MCF 10A (cell line): ENCODE measurements around the gene EFNA3. TPM values are rescaled to one million over a fixed set of nuclear protein-coding genes. Genes with fewer than 3 reads are reported as not detected.
"Not testable (repeated sequence)": the region's sequence is repeated elsewhere in the genome, so short reads cannot be mapped to it uniquely, and the experiment has no call there.

Source experiments
- BruUV-seq: library from RNA; stranded (reverse); fragments of 400-500 nt; replicated peaks from 2 replicates; lab custom pipeline; 2021; lab: Mats Ljungman, UMichigan
- CTCF ChIA-PET: fragments of 300-600 bp; sonication (Branson Sonifier 250); formaldehyde crosslinking; extraction: SDS; loops from one replicate; lab custom pipeline; 2021; ENCODE audit warnings: antibody characterized with exemption, inconsistent platforms; lab: Yijun Ruan, JAX
- POLR2A ChIA-PET: fragments of 300-600, 350-650 bp; sonication (Branson Sonifier 250); formaldehyde crosslinking; extraction: SDS; loops from one replicate; lab custom pipeline; 2020; ENCODE audit warnings: antibody characterized with exemption, inconsistent platforms; lab: Yijun Ruan, JAX
- DNase-seq: peaks from one replicate; pipeline ENCODE4 v3.0.0-alpha.2; 2018; ENCODE audit not compliant: unreplicated experiment
- H3K27ac Mint-ChIP-seq: one replicate; pipeline ENCODE4 v1.8.0; 2022; ENCODE audit warnings: mild to moderate bottlenecking, low read depth, mixed read lengths; ENCODE audit not compliant: unreplicated experiment
- H3K27me3 Mint-ChIP-seq: one replicate; pipeline ENCODE4 v1.8.0; 2022; ENCODE audit warnings: mixed read lengths; ENCODE audit not compliant: insufficient read depth, unreplicated experiment
- H3K36me3 Mint-ChIP-seq: one replicate; pipeline ENCODE4 v1.8.0; 2022; ENCODE audit warnings: mild to moderate bottlenecking, moderate library complexity, mixed read lengths; ENCODE audit not compliant: insufficient read depth, unreplicated experiment
- H3K4me1 Mint-ChIP-seq: one replicate; pipeline ENCODE4 v1.8.0; 2022; ENCODE audit warnings: mixed read lengths; ENCODE audit not compliant: insufficient read depth, unreplicated experiment
- H3K4me3 Mint-ChIP-seq: one replicate; pipeline ENCODE4 v1.8.0; 2022; ENCODE audit warnings: mild to moderate bottlenecking, moderate library complexity, mixed read lengths; ENCODE audit not compliant: unreplicated experiment
- H3K9me3 Mint-ChIP-seq: one replicate; pipeline ENCODE4 v1.8.0; 2022; ENCODE audit warnings: mixed read lengths; ENCODE audit not compliant: unreplicated experiment
- intact Hi-C: fragments of 100-400 bp; cut with micrococcal nuclease; formaldehyde crosslinking; loops from 2 replicates; pipeline ENCODE4 v1.14.1; 2022
- total RNA-seq: library from RNA; stranded (reverse); gene quantifications from 2 replicates; pipeline ENCODE4 v1.2.3, GENCODE V29; 2022
- TF ChIP-seq, protein P1 (sequence below): fragments of 200-600 bp; IDR thresholded peaks from one replicate; pipeline ENCODE4 v1.8.0; 2022; ENCODE audit warnings: antibody characterized with exemption, mild to moderate bottlenecking; ENCODE audit not compliant: unreplicated experiment

EFNA3 gene
- total RNA-seq, 1 experiment from 2014 or later: 1.7 TPM

DNA sequence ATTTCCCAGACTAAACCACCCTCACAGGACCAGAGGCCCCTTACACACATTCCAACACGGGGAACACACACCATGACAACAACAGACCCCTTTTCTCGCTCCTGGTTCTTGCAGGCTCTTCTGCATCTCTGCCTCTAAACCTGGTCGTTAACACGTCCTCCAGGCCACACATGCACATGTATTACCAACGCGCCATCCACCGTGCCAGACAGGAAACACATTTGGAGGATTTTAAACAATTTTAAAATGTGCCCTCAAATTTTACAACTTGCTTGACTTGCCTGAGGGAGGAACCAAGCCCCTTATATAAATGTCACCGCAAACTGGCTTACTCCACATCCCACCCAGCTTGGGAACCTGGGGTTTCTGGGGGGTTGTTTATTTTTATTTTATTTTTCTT, 32.2 kb downstream of the EFNA3 start:
- Mint-ChIP-seq H3K36me3 (no peaks in the 10 kb centered on the region), H3K9me3 (no peaks in the 10 kb centered on the region), H3K4me1 (peaks cover 7% of the 10 kb centered on the region), H3K4me3 (no peak overlapping the region), H3K27me3 (no peaks in the 10 kb centered on the region), H3K27ac (no peak overlapping the region)
- POLR2A ChIA-PET: no interaction called here
- intact Hi-C loops: no loop called here
- CTCF ChIA-PET: interaction anchor here (1.2 kb wide), 1 partner anchor 65 kb away, joined by 3 read pairs; no protein-coding TSS in a partner anchor
- TF ChIP-seq, protein P1, sequence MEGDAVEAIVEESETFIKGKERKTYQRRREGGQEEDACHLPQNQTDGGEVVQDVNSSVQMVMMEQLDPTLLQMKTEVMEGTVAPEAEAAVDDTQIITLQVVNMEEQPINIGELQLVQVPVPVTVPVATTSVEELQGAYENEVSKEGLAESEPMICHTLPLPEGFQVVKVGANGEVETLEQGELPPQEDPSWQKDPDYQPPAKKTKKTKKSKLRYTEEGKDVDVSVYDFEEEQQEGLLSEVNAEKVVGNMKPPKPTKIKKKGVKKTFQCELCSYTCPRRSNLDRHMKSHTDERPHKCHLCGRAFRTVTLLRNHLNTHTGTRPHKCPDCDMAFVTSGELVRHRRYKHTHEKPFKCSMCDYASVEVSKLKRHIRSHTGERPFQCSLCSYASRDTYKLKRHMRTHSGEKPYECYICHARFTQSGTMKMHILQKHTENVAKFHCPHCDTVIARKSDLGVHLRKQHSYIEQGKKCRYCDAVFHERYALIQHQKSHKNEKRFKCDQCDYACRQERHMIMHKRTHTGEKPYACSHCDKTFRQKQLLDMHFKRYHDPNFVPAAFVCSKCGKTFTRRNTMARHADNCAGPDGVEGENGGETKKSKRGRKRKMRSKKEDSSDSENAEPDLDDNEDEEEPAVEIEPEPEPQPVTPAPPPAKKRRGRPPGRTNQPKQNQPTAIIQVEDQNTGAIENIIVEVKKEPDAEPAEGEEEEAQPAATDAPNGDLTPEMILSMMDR: no peak
- no peak for DNase-seq
- BruUV-seq: no TSS peak

DNA sequence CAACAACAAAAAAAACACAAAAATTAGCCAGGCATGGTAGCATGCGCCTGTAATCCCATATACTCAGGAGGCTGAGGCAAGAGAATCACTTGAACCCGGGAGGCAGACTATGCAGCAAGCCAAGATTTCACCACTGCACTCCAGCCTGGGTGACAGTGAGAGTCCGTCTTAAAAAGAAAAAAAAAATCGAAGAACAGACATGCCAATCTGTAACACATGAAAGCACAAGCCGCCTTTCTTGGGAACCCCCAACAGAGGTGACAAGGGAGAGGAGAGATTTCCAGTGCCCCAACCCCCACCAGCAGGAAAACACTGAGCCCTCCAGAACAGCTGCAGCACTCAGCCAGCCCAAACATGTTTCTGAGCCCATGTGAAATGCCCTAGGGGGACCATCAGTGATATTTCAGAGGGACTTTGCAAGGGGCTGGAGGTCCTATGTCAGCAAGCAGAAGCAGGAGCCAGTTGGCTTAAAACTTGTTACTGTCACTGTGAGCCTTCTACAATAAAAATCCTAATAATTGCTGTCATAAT, 34.9 kb downstream of the EFNA3 start:
- Mint-ChIP-seq H3K36me3 (no peaks in the 10 kb centered on the region), H3K4me3 (no peak overlapping the region), H3K4me1 (peaks cover 6% of the 10 kb centered on the region), H3K27me3 (no peaks in the 10 kb centered on the region), H3K9me3 (no peaks in the 10 kb centered on the region), H3K27ac (no peak overlapping the region)
- no TSS peak for BruUV-seq
- POLR2A ChIA-PET: interaction anchor here (0.6 kb wide), 1 partner anchor 41 kb away, joined by 3 read pairs; no protein-coding TSS in a partner anchor
- intact Hi-C loops: no loop called here
- TF ChIP-seq, protein P1: no peak
- CTCF ChIA-PET: interaction anchor here (0.6 to 3.2 kb wide), 2 partner anchors 22 to 405 kb away, joined by 4 to 16 read pairs; no protein-coding TSS in a partner anchor
- DNase-seq: no peak

DNA sequence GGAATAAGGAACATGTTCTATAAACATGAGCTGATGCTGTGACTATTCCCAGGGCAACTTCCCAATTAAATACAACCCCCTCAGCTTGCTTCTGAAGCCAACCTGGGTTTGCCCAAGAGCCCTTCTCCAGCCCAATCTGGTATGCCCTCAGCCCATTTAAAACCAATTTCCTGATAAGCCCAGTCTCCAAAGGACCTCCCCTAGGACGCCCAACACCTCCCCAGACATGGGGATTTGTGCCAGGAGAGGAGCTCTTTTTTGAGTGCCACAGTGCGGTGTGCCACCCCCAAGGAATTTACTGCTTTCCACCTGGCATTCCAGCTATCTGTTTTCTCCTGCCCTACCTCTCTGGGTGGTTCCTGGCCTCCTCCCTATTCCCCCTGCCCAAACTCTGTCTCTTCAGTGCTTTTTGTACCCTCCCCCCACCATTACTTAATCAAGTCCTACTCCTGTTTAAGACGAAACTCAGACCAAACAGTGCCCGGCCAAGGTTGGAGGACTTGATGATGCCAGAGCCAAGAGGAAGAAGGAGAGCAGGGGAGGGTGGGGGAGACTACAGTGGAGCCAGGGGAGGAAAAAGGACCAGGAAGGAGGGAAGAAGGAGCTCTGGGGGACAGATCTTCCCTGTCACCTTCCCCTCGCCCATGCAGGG, 37.6 kb downstream of the EFNA3 start:
- no peak for DNase-seq
- no peak overlapping the region for H3K4me3 Mint-ChIP-seq
- intact Hi-C loops: no loop called here
- POLR2A ChIA-PET: interaction anchor here (0.6 to 2.4 kb wide), 4 partner anchors 10 to 57 kb away, joined by 3 to 10 read pairs (median 5); partner anchors contain the start of genes KRTCAP2 and SLC50A1
- no peaks in the 10 kb centered on the region for H3K4me1 Mint-ChIP-seq
- H3K9me3 Mint-ChIP-seq: no peaks in the 10 kb centered on the region
- no peak overlapping the region for H3K27ac Mint-ChIP-seq
- H3K36me3 Mint-ChIP-seq: no peaks in the 10 kb centered on the region
- CTCF ChIA-PET: interaction anchor here (0.8 to 3.2 kb wide), 12 partner anchors 9 to 57 kb away, joined by 3 to 16 read pairs (median 7); partner anchors contain the start of gene KRTCAP2
- H3K27me3 Mint-ChIP-seq: no peaks in the 10 kb centered on the region
- TF ChIP-seq, protein P1: no peak
- BruUV-seq: no TSS peak

DNA sequence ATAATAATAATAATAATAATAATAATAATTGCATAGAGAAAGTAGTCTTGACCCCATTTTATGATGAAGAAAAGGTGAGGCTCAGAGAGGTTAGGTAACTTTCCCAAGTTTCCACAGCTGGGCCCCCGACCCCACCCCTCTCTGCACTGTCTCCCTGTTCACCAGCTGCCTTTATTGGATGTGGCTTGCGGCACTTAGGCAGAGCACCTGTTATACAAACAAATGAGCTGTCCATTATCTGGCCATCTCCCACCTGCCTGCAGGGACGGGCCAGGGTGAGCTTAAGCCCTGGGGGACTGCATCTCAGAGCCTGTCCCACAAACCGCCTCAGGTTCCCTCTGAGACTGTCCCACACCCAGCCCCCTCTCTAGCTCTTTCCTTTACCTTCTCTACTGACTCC, 39.0 kb downstream of the EFNA3 start:
- Mint-ChIP-seq H3K4me1 (no peaks in the 10 kb centered on the region), H3K27me3 (no peaks in the 10 kb centered on the region), H3K36me3 (no peaks in the 10 kb centered on the region), H3K9me3 (no peaks in the 10 kb centered on the region), H3K4me3 (no peak overlapping the region), H3K27ac (no peak overlapping the region)
- DNase-seq: no peak
- no TSS peak for BruUV-seq
- TF ChIP-seq, protein P1: no peak
- ChIA-PET CTCF (interaction anchor here (0.6 to 1.8 kb wide), 10 partner anchors 12 to 719 kb away, joined by 3 to 10 read pairs (median 4); partner anchors contain the start of gene KRTCAP2), POLR2A (interaction anchor here (1.0 to 2.4 kb wide), 2 partner anchors 11 to 18 kb away, joined by 3 to 10 read pairs; partner anchors contain the start of gene SLC50A1)
- intact Hi-C loops: no loop called here

DNA sequence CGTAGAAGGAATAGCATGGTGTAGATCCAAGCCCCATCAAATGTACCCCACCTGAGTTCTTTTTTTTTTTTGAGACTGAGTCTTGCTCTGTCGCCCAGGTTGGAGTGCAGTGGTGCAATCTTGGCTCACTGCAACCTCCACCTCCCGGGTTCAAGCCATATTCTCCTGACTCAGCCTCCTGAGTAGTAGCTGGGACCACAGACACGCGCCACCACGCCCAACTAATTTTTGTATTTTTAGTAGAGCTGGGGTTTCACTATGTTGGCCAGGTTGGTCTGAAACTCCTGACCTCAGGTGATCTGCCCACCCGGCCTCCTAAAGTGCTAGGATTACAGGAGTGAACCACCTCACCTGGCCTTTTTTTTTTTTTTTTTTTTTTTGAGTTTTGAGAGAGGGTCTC, 39.5 kb downstream of the EFNA3 start:
- BruUV-seq, H3K4me3 Mint-ChIP-seq, H3K27ac Mint-ChIP-seq, H3K4me1 Mint-ChIP-seq, DNase-seq, H3K36me3 Mint-ChIP-seq, H3K9me3 Mint-ChIP-seq, H3K27me3 Mint-ChIP-seq, intact Hi-C loops: not testable (repeated sequence)
- ChIA-PET CTCF (interaction anchor here (0.6 to 1.8 kb wide), 10 partner anchors 13 to 712 kb away, joined by 3 to 10 read pairs (median 4); partner anchors contain the start of gene KRTCAP2), POLR2A (interaction anchor here (0.6 to 2.4 kb wide), 3 partner anchors 11 to 85 kb away, joined by 3 to 10 read pairs (median 3); partner anchors contain the start of gene SLC50A1)
